AG04449 (cell line): Measurements from ENCODE around the gene GABRR2.
"Not testable (repeated sequence)": the region's sequence is repeated elsewhere in the genome, so short reads cannot be mapped to it uniquely, and the experiment has no call there.

Experiments
- CTCF ChIA-PET: fragments of 350-600 bp; formaldehyde crosslinking; extraction: SDS; loops from one replicate; lab custom pipeline; 2021; ENCODE audit warnings: antibody characterized with exemption; lab: Yijun Ruan, JAX
- POLR2A ChIA-PET: fragments of 400-600, 350-600 bp; formaldehyde crosslinking; extraction: SDS; loops from one replicate; lab custom pipeline; 2020; ENCODE audit warnings: antibody characterized with exemption, inconsistent platforms; lab: Yijun Ruan, JAX
- DNase-seq: peaks from one replicate; pipeline ENCODE4 v3.0.0-alpha.2; 2010; ENCODE audit warnings: low read depth, low spot score
- H3K4me3 ChIP-seq: 2 replicates; pipeline ENCODE4 v1.5.1; 2011; ENCODE audit warnings: low read depth, mild to moderate bottlenecking, control low read depth, low read length
- TF ChIP-seq, protein P1 (sequence below): IDR thresholded peaks from one replicate; pipeline ENCODE4 v1.5.1; 2011; ENCODE audit warnings: mild to moderate bottlenecking, moderate library complexity, low read length, control low read depth, inconsistent platforms; ENCODE audit not compliant: insufficient read depth; ENCODE audit errors: missing control alignments

The GABRR2 gene

DNA sequence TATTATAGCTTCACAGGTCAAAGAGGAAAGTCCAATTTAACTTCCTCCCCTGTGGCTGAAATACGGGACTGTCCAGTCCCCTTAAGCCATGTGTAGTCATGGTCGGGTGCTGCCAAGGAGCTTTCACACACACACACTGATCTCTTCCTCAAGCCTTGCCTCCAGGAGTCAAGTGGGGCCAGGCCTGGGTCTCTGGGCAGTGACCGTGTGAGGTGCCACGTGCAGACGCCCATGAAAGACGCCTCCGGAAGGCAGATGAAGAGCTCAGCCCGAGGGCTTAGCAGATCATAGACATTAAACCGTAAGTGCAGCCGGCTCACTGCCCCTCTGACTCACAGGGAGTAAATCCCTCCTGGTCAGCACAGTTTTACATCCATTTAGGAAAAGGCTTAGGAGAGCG lies 4.2 kb downstream of the GABRR2 start:
- no peak for DNase-seq
- TF ChIP-seq, protein P1, sequence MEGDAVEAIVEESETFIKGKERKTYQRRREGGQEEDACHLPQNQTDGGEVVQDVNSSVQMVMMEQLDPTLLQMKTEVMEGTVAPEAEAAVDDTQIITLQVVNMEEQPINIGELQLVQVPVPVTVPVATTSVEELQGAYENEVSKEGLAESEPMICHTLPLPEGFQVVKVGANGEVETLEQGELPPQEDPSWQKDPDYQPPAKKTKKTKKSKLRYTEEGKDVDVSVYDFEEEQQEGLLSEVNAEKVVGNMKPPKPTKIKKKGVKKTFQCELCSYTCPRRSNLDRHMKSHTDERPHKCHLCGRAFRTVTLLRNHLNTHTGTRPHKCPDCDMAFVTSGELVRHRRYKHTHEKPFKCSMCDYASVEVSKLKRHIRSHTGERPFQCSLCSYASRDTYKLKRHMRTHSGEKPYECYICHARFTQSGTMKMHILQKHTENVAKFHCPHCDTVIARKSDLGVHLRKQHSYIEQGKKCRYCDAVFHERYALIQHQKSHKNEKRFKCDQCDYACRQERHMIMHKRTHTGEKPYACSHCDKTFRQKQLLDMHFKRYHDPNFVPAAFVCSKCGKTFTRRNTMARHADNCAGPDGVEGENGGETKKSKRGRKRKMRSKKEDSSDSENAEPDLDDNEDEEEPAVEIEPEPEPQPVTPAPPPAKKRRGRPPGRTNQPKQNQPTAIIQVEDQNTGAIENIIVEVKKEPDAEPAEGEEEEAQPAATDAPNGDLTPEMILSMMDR = no peak
- POLR2A ChIA-PET = no interaction called here
- H3K4me3 ChIP-seq = no peak overlapping the region
- CTCF ChIA-PET = interaction anchor here (0.8 to 2.1 kb wide), 7 partner anchors 10 to 359 kb away, joined by 3 to 16 read pairs (median 3); partner anchors contain the start of gene RNGTT

DNA sequence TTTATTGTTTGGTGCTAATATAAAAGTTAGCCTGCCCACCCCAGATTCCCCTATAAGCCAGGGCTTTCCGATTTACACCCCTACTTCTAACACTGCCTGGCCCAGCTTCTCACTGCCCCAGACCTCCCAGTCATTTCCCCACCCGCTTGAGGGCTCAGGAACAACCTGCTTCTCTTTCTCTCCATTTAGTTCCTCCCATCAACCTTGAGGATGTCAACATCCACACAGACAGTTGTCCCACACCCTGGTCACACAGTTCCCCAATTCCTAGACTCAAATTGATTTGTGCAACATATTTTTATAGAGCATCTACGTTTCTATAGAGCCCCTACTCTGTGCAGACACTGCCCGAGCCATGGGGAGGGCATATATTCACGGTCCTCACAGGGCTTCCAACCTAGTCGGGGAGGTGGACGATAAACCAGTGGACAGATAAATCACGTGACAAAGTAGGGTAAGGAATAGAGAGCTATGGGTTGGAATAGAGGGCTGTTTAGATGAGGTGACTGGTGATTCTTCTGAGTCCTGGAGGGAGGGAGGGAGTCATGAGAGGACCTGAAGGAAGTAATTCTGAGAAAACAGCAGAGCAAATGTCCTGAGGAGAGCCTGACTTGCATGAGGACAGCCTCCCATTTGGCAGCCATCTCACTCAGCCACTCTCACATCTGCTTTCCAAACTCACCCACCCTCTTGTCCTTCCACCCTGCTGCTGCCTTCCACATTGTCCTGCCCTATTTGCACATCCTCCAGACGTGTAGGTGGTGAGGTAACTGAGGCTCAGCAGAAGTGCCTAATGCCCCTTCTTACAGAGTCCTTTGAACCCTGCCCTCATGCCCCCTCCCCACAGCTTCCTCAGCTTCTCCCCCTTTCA lies 6.3 kb downstream of the GABRR2 start:
- no peak overlapping the region for H3K4me3 ChIP-seq
- ChIA-PET POLR2A (no interaction called here), CTCF (no interaction called here)
- TF ChIP-seq, protein P1 = no peak
- no peak for DNase-seq

DNA sequence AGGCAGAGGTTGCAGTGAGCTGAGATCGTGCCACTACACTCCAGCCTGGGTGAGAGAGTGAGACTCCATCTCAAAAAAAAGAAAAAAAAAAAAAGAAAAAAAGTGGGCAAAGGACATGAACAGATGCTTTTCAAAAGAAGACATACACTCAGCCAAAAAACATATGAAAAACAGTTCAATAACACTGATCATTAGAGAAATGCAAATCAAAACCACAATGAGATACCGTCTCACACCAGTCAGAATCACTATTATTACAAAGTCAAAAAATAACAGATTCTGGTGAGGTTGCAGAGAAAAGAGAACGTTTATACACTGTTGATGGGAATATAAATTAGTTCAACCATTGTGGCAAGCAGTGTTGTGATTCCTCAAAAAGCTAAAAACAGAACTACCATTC lies 10.6 kb downstream of the GABRR2 start:
- CTCF ChIA-PET = interaction anchor here (0.7 to 0.9 kb wide), 2 partner anchors 68 to 320 kb away, joined by 3 read pairs; no protein-coding TSS in a partner anchor
- DNase-seq, POLR2A ChIA-PET, H3K4me3 ChIP-seq: not testable (repeated sequence)

DNA sequence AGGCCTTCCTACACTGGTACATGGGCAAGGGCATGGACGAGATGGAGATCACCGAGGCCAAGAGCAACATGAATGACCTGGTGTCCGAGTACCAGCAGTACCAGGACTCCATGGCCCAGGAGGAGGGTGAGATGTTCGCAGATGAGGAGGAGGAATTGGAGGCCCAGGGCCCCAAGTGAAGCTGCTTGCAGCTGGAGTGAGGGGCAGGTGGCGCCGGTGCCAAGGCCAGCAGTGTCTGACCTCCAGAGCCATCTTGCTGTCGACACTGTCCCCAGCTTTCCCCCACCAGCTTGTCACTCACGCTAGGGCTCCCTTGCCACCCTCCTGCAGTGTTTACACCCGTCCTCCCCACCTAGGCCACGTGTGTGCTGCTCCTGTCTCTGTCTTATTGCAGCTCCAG lies 12.2 kb downstream of the GABRR2 start:
- ChIA-PET POLR2A (no interaction called here), CTCF (interaction anchor here (1.0 to 1.4 kb wide), 4 partner anchors 9 to 320 kb away, joined by 3 to 4 read pairs (median 3); no protein-coding TSS in a partner anchor)
- TF ChIP-seq, protein P1 = no peak
- no peak for DNase-seq
- H3K4me3 ChIP-seq = no peak overlapping the region

DNA sequence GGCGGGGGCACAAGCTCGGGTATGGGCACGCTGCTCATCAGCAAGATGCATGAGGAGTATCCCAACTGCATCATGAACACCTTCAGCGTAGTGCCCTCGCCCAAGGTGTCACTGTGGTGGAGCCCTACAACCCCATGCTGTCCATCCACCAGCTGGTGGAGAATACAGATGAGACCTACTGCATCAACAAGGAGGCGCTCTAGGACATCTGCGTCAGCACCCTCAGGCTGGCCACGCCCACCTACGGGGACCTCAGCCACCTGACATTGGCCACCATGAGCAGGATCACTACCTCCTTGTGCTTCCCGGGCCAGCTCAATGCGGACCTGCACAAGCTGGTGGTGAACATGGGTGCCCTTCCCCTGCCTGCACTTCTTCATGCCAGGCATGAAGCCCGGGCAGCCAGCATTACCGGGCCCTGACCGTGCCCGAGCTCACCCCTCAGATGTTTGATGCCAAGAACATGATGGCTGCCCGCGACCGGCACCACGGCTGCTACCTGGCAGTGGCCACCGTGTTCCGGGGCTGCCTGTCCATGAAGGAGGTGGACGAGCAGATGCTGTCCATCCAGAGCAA lies 12.8 kb downstream of the GABRR2 start:
- no peak for DNase-seq
- ChIA-PET POLR2A (no interaction called here), CTCF (interaction anchor here (1.0 to 1.4 kb wide), 3 partner anchors 10 to 307 kb away, joined by 3 to 4 read pairs (median 3); no protein-coding TSS in a partner anchor)
- no peak overlapping the region for H3K4me3 ChIP-seq
- TF ChIP-seq, protein P1 = no peak

DNA sequence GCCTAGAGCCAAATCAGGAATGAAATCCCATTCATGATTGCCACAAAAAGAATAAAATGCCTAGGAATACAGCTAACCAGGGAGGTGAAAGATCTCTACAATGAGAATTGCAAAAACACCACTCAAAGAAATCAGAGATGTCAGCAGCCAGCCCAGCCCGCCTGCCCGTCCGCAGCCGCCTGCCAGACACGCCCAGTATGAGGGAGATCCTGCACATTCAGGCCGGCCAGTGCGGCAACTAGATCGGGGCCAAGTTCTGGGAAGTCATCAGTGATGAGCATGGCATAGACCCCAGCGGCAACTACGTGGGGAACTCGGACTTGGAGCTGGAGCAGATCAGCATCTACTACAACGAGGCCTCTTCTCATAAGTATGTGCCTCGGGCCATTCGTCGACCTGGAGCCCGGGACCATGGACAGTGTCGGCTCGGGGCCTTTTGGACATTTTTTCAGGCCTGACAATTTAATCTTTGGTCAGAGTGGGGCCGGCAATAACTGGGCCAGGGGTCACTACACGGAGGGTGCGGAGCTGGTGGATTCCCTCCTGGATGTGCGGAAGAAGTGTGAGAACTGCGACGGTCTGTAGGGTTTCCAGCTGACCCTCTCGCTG lies 13.4 kb downstream of the GABRR2 start:
- POLR2A ChIA-PET = no interaction called here
- CTCF ChIA-PET = interaction anchor here (1.0 to 1.4 kb wide), 4 partner anchors 9 to 308 kb away, joined by 3 to 4 read pairs (median 3); no protein-coding TSS in a partner anchor
- H3K4me3 ChIP-seq = no peak overlapping the region
- DNase-seq = no peak
- TF ChIP-seq, protein P1 = no peak
